GM12878 (cell line): ENCODE measurements around the gene MAP6D1. TPM values are rescaled to one million over a fixed set of nuclear protein-coding genes. Genes with fewer than 3 reads are reported as not detected.
A peak's percentile ranks its signal among the peaks of the same experiment; 100 is the strongest.

ENCODE experiments used
- ATAC-seq: fragments of 200-7000 bp; cut with Tn5 transposase; 3 replicates; pipeline ENCODE4 v1.9.1; 2020; ENCODE audit warnings: mild to moderate bottlenecking, moderate library complexity
- BruUV-seq: library from RNA; stranded (reverse); fragments of 400-500 nt; replicated peaks from 2 replicates; lab custom pipeline; 2021; lab: Mats Ljungman, UMichigan
- CTCF ChIA-PET: fragments of 300-600 bp; sonication (Branson Sonifier 250); formaldehyde crosslinking; extraction: SDS; loops from one replicate; lab custom pipeline; 2021; ENCODE audit warnings: inconsistent platforms; lab: Yijun Ruan, JAX
- POLR2A ChIA-PET: fragments of 350-600 bp; formaldehyde crosslinking; extraction: SDS; loops from one replicate; lab custom pipeline; 2021; ENCODE audit warnings: inconsistent platforms; lab: Charles Lee
- RAD21 ChIA-PET: fragments of 300-600 bp; sonication (Branson Sonifier 250); formaldehyde crosslinking; loops from one replicate; lab custom pipeline; 2023; ENCODE audit warnings: antibody characterized with exemption; ENCODE audit not compliant: unreplicated experiment; lab: Charles Lee
- SMC1A ChIA-PET: fragments of 300-600 bp; sonication (Branson Sonifier 250); formaldehyde crosslinking; loops from one replicate; lab custom pipeline; 2023; ENCODE audit not compliant: unreplicated experiment, uncharacterized antibody; lab: Charles Lee
- DNase-seq: peaks from one replicate; pipeline ENCODE4 v3.0.0-alpha.2; 2011; ENCODE audit warnings: low read depth, low spot score
- FAIRE-seq: peaks from 3 replicates; lab custom pipeline; 2011; peaks lifted over from hg19 to GRCh38; lab: Jason Lieb, UNC
- H2AFZ ChIP-seq: 2 replicates; pipeline ENCODE4 v1.6.0; 2011; ENCODE audit warnings: low read depth, low read length, control low read depth; ENCODE audit not compliant: control insufficient read depth
- H3K27ac ChIP-seq: 2 replicates; pipeline ENCODE4 v1.5.1; 2011; ENCODE audit warnings: control low read depth; ENCODE audit not compliant: control insufficient read depth, insufficient read depth
- H3K27me3 ChIP-seq, 2 experiments: replicated peaks in 1 of 2; 2 replicates each; pipeline versions ENCODE4 v1.6.0 to v1.6.1; 2011; ENCODE audit warnings: low read length in 1 of 2; ENCODE audit not compliant: control insufficient read depth in 2 of 2, insufficient read depth in 2 of 2
- H3K36me3 ChIP-seq, 2 experiments: 2 replicates each; pipeline ENCODE4 v1.5.1; 2011; ENCODE audit warnings: low read length in 1 of 2; ENCODE audit not compliant: control insufficient read depth in 2 of 2, insufficient read depth in 2 of 2
- H3K4me1 ChIP-seq: 2 replicates; pipeline ENCODE4 v1.6.1; 2011; ENCODE audit warnings: mild to moderate bottlenecking, low read length, moderate library complexity, mixed read lengths; ENCODE audit not compliant: control insufficient read depth, insufficient read depth
- H3K4me2 ChIP-seq: 2 replicates; pipeline ENCODE4 v1.6.0; 2011; ENCODE audit warnings: control low read depth; ENCODE audit not compliant: control insufficient read depth, insufficient read depth
- H3K4me3 ChIP-seq: fragments of 200-600 bp; sonication (generic); 2 replicates; pipeline ENCODE4 v1.5.1; 2016
- H3K79me2 ChIP-seq: 2 replicates; pipeline ENCODE4 v1.6.0; 2011; ENCODE audit warnings: low read length; ENCODE audit not compliant: control insufficient read depth, insufficient read depth
- H3K9ac ChIP-seq: 2 replicates; pipeline ENCODE4 v1.8.0; 2011; ENCODE audit warnings: low read length, control low read depth, mixed read lengths; ENCODE audit not compliant: control insufficient read depth, insufficient read depth
- H3K9me3 ChIP-seq: replicated peaks from 3 replicates; pipeline ENCODE4 v1.5.1; 2011; ENCODE audit warnings: mild to moderate bottlenecking, low read length; ENCODE audit not compliant: control insufficient read depth, insufficient read depth
- H4K20me1 ChIP-seq: 2 replicates; pipeline ENCODE4 v1.6.0; 2011; ENCODE audit not compliant: control insufficient read depth, insufficient read depth
- CREM ChIP-seq: IDR thresholded peaks from 2 replicates; pipeline ENCODE4 v1.6.1; 2014; ENCODE audit warnings: antibody characterized with exemption, low read depth
- IKZF1 ChIP-seq: fragments of 450-650 bp; conservative IDR thresholded peaks from 2 replicates; pipeline ENCODE4 v1.6.1; 2017; ENCODE audit warnings: antibody characterized with exemption, mild to moderate bottlenecking
- MTA3 ChIP-seq: IDR thresholded peaks from 2 replicates; pipeline ENCODE4 v1.6.1; 2012; ENCODE audit warnings: low read length, inconsistent platforms, borderline replicate concordance
- MYC ChIP-seq: IDR thresholded peaks from 2 replicates; pipeline ENCODE4 v1.6.1; 2011; ENCODE audit warnings: mild to moderate bottlenecking, low read length, moderate library complexity, inconsistent platforms; ENCODE audit not compliant: insufficient read depth, insufficient replicate concordance, insufficient read length, severe bottlenecking
- NFXL1 ChIP-seq: fragments of 450-650 bp; IDR thresholded peaks from 2 replicates; pipeline ENCODE4 v1.6.1; 2017; ENCODE audit warnings: antibody characterized with exemption, mild to moderate bottlenecking, borderline replicate concordance
- RAD21 ChIP-seq: IDR thresholded peaks from 2 replicates; pipeline ENCODE4 v1.6.1; 2011; ENCODE audit warnings: mild to moderate bottlenecking, low read depth, low read length, moderate library complexity; ENCODE audit not compliant: insufficient read depth
- SIX5 ChIP-seq: IDR thresholded peaks from 2 replicates; pipeline ENCODE4 v1.6.1; 2011; ENCODE audit warnings: mild to moderate bottlenecking, low read depth, low read length, moderate library complexity; ENCODE audit not compliant: severe bottlenecking
- SMC3 ChIP-seq: IDR thresholded peaks from 2 replicates; pipeline ENCODE4 v1.6.1; 2011; ENCODE audit warnings: low read length, improper control_type of control experiment, borderline replicate concordance
- WGBS: methylation state at CpG from one replicate; pipeline ENCODE4 v1.1.6; 2016; ENCODE audit warnings: low lambda C conversion rate; ENCODE audit not compliant: insufficient replicate concordance, insufficient coverage; ENCODE audit errors: missing lambda C conversion rate; 5-methylcytosine and 5-hydroxymethylcytosine counted together
- in situ Hi-C: fragments of 300-500 bp; cut with MboI; formaldehyde crosslinking; loops from 9 replicates; pipeline ENCODE4 v1.14.3; 2018; ENCODE audit warnings: mixed read lengths
- intact Hi-C: fragments of 100-400 bp; cut with micrococcal nuclease; formaldehyde crosslinking; loops from one replicate; pipeline ENCODE4 v1.14.2; 2022; ENCODE audit not compliant: unreplicated experiment
- polyA plus RNA-seq, 11 experiments: library from polyadenylated mRNA; depleted of rRNA in 4 of 11; unstranded in 6 of 11; stranded (reverse) in 5 of 11; fragments of >200 nt; fragmentation: Nextera tagmentation in 4 of 11; fragmentation: Illumina TruSeq in 1 of 11; extraction: Ambion mirVana in 4 of 11; extraction: Trizol in 1 of 11; gene quantifications; 1 replicate in 1 of 11; 2 replicates in 10 of 11; pipeline versions ENCODE4 v1.2.1 to v1.2.3, GENCODE V29; 2011 to 2016; ENCODE audit warnings: inconsistent platforms in 2 of 11, missing spikeins in 2 of 11, low read depth in 1 of 11
- total RNA-seq, 4 experiments: library from RNA; depleted of rRNA in 3 of 4; stranded (reverse); fragments of >200 nt in 3 of 4; fragmentation: Illumina TruSeq in 1 of 4; extraction: Trizol in 1 of 4; gene quantifications; 2 replicates each; pipeline versions ENCODE4 v1.2.1 to v1.2.3, GENCODE V29; 2013 to 2021
- TF ChIP-seq, protein P1 (sequence below): fragments of 450-650 bp; IDR thresholded peaks from 2 replicates; pipeline ENCODE4 v1.6.1; 2014; ENCODE audit warnings: mild to moderate bottlenecking
- TF ChIP-seq, protein P2 (sequence below): fragments of 450-650 bp; IDR thresholded peaks from 2 replicates; pipeline ENCODE4 v1.6.1; 2017; ENCODE audit warnings: antibody characterized with exemption, mild to moderate bottlenecking, moderate library complexity
- TF ChIP-seq, protein P3 (sequence below): fragments of 450-650 bp; IDR thresholded peaks from 2 replicates; pipeline ENCODE4 v1.6.1; 2016; ENCODE audit warnings: mild to moderate bottlenecking, moderate library complexity, borderline replicate concordance

MAP6D1 gene
- total and polyA plus RNA-seq, 10 of the 15 experiments (the other 5 are each of a cell fraction or from before 2014, with no cell fraction given): 0.50 to 2.2 (median 1.2) TPM; not detected in 3

DNA sequence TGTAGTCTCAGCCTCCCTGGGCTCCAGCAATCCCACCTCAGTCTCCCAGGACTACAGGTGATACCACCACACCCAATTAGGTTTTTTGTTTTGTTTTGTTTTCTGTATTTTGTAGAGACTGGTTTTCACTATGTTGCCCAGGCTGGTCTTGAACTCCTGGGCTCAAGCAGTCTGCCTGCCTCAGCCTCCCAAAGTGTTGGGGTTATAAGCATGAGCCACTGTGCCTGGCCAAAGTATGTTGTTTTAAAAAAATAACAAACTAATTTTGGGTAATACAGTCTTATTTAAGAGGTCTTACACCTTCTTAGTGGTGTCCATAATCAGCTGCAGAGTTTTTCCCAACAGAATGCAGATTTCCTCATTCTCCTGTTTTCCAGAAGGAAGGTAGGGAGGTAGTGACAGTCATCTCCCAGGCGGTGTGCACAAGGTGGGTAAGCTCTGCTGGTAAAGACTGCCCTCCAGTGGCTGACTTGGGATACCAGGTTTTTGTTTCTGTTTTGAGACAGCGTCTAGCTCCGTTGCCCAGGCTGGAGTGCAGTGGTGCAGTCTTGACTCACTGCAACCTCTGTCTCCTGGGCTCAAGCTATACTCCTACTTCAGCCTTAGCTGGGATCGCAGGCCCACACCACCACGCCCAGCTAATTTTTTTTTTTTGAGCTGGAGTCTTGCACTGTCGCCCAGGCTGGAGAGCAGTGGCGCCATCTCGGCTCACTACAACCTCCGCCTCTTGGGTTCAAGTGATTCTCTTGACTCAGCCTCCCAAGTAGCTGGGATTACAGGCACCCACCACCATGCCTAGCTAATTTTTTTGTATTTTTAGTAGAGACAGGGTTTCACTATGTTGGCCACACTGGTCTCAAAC lies 58.4 kb downstream of the MAP6D1 start:
- no peak overlapping the region for H2AFZ ChIP-seq
- SMC1A ChIA-PET: interaction anchor here (0.7 to 4.4 kb wide), 19 partner anchors 9 to 385 kb away, joined by 3 to 50 read pairs (median 4); partner anchors contain the start of gene YEATS2
- BruUV-seq: no TSS peak
- TF ChIP-seq SMC3: peak; percentile 83
- TF ChIP-seq, protein P1, sequence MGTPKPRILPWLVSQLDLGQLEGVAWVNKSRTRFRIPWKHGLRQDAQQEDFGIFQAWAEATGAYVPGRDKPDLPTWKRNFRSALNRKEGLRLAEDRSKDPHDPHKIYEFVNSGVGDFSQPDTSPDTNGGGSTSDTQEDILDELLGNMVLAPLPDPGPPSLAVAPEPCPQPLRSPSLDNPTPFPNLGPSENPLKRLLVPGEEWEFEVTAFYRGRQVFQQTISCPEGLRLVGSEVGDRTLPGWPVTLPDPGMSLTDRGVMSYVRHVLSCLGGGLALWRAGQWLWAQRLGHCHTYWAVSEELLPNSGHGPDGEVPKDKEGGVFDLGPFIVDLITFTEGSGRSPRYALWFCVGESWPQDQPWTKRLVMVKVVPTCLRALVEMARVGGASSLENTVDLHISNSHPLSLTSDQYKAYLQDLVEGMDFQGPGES: no peak
- TF ChIP-seq IKZF1: peak; percentile 42; the same call in 1 of the 2 replicates
- TF ChIP-seq MTA3: no peak
- TF ChIP-seq, protein P2, sequence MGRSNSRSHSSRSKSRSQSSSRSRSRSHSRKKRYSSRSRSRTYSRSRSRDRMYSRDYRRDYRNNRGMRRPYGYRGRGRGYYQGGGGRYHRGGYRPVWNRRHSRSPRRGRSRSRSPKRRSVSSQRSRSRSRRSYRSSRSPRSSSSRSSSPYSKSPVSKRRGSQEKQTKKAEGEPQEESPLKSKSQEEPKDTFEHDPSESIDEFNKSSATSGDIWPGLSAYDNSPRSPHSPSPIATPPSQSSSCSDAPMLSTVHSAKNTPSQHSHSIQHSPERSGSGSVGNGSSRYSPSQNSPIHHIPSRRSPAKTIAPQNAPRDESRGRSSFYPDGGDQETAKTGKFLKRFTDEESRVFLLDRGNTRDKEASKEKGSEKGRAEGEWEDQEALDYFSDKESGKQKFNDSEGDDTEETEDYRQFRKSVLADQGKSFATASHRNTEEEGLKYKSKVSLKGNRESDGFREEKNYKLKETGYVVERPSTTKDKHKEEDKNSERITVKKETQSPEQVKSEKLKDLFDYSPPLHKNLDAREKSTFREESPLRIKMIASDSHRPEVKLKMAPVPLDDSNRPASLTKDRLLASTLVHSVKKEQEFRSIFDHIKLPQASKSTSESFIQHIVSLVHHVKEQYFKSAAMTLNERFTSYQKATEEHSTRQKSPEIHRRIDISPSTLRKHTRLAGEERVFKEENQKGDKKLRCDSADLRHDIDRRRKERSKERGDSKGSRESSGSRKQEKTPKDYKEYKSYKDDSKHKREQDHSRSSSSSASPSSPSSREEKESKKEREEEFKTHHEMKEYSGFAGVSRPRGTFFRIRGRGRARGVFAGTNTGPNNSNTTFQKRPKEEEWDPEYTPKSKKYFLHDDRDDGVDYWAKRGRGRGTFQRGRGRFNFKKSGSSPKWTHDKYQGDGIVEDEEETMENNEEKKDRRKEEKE: no peak
- no peak for TF ChIP-seq CREM
- peak; percentile 89 for TF ChIP-seq RAD21
- TF ChIP-seq, protein P3, sequence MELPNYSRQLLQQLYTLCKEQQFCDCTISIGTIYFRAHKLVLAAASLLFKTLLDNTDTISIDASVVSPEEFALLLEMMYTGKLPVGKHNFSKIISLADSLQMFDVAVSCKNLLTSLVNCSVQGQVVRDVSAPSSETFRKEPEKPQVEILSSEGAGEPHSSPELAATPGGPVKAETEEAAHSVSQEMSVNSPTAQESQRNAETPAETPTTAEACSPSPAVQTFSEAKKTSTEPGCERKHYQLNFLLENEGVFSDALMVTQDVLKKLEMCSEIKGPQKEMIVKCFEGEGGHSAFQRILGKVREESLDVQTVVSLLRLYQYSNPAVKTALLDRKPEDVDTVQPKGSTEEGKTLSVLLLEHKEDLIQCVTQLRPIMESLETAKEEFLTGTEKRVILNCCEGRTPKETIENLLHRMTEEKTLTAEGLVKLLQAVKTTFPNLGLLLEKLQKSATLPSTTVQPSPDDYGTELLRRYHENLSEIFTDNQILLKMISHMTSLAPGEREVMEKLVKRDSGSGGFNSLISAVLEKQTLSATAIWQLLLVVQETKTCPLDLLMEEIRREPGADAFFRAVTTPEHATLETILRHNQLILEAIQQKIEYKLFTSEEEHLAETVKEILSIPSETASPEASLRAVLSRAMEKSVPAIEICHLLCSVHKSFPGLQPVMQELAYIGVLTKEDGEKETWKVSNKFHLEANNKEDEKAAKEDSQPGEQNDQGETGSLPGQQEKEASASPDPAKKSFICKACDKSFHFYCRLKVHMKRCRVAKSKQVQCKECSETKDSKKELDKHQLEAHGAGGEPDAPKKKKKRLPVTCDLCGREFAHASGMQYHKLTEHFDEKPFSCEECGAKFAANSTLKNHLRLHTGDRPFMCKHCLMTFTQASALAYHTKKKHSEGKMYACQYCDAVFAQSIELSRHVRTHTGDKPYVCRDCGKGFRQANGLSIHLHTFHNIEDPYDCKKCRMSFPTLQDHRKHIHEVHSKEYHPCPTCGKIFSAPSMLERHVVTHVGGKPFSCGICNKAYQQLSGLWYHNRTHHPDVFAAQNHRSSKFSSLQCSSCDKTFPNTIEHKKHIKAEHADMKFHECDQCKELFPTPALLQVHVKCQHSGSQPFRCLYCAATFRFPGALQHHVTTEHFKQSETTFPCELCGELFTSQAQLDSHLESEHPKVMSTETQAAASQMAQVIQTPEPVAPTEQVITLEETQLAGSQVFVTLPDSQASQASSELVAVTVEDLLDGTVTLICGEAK: no peak
- no peak for TF ChIP-seq NFXL1
- TF ChIP-seq MYC: no peak
- peak; percentile 16 for TF ChIP-seq SIX5

More for the DNA sequence above, 58.4 kb downstream of the MAP6D1 start:
- H3K79me2 ChIP-seq: no peaks in the 10 kb centered on the region
- 32% methylated on average over 7 of the region's 9 CpGs for WGBS
- H3K9me3 ChIP-seq: no peaks in the 10 kb centered on the region
- H3K4me1 ChIP-seq: no peaks in the 10 kb centered on the region
- intact Hi-C loops: loop anchor here (1.0 to 10.0 kb wide), 4 partner anchors 214 to 642 kb away; no protein-coding TSS in a partner anchor
- no peaks in the 10 kb centered on the region for H3K27me3 ChIP-seq
- in situ Hi-C loops: loop anchor here (5.0 kb wide), 1 partner anchor 300 kb away; no protein-coding TSS in a partner anchor
- no peaks in the 10 kb centered on the region for H4K20me1 ChIP-seq
- no peak for DNase-seq
- no peak for FAIRE-seq
- H3K9ac ChIP-seq: no peak overlapping the region
- H3K4me2 ChIP-seq: no peak overlapping the region
- ChIA-PET RAD21 (interaction anchor here (0.6 to 2.6 kb wide), 16 partner anchors 9 to 383 kb away, joined by 3 to 35 read pairs (median 4); partner anchors contain the start of gene PARL), POLR2A (interaction anchor here (1.2 kb wide), 1 partner anchor 298 kb away, joined by 3 read pairs; no protein-coding TSS in a partner anchor), CTCF (interaction anchor here (0.6 to 6.5 kb wide), 46 partner anchors 8 to 383 kb away, joined by 3 to 71 read pairs (median 4); no protein-coding TSS in a partner anchor)
- peak; percentile 99 for ATAC-seq
- H3K36me3 ChIP-seq: peaks cover 0 to 14% of the 10 kb centered on the region in 2 experiments; a peak in 3 of 4 replicates
- no peak overlapping the region for H3K27ac ChIP-seq
- no peak overlapping the region for H3K4me3 ChIP-seq
